GM12864 (cell line): ENCODE measurements around the gene HDLBP.
A peak's percentile ranks its signal among the peaks of the same experiment; 100 is the strongest.

ENCODE experiments used
- DNase-seq: peaks from one replicate; pipeline ENCODE4 v3.0.0-alpha.2; 2011; ENCODE audit warnings: low read depth
- H3K4me3 ChIP-seq: 2 replicates; pipeline ENCODE4 v1.5.1; 2011; ENCODE audit warnings: mild to moderate bottlenecking, low read depth, low read length, control low read depth
- CTCF ChIP-seq: IDR thresholded peaks from 2 replicates; pipeline ENCODE4 v1.5.1; 2011; ENCODE audit warnings: low read depth, mild to moderate bottlenecking, moderate library complexity, low read length, control low read depth, inconsistent platforms; ENCODE audit errors: missing control alignments

HDLBP gene

DNA sequence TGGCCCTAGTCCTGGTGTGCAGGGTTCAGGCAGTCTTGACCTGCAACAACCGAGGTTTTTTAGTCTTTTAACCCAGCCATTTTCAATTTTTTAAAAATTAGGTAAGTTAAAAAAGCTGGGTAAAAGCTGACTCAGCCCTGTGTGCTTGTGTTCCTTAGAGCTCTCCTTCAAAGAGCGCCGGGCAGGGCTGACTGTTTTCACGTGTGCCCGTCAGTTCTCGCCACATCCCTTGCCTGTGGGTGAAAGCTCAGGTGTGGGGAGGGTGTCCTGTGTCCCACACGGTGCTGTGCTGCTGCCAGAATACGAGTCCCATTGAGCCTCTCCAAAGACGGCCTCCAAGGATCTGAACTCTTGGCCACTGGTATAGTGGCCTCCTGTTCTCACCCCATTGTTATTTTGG lies 132.3 kb downstream of the HDLBP start:
- no peak for TF ChIP-seq CTCF
- no peak overlapping the region for H3K4me3 ChIP-seq
- DNase-seq = no peak

DNA sequence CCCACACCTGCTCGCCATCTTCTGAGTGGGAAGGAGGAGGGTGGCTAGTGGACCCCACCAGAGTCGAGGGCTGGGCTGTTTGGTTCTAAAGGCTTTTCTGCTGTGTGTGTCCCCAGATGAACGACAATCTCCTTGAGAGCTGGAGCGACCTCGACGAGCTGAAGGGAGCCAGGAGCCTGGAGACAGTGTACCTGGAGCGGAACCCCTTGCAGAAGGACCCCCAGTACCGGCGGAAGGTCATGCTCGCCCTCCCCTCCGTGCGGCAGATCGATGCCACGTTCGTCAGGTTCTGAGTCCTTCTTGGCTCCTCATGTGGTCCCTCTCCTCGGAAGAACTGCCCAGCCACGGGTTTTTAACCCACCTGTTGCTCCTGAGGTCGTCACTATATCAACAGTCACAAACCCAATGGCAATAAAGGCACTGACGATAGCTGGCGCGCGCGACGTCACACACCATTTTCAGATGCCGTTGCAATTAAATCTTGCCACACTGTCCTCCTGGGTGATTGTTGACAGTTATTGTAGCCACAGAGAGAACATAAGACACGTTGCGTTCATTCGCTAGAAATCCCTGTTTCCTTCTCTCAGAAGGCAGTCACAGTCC lies 132.8 kb downstream of the HDLBP start:
- DNase-seq = no peak
- H3K4me3 ChIP-seq = no peak overlapping the region
- TF ChIP-seq CTCF = no peak

DNA sequence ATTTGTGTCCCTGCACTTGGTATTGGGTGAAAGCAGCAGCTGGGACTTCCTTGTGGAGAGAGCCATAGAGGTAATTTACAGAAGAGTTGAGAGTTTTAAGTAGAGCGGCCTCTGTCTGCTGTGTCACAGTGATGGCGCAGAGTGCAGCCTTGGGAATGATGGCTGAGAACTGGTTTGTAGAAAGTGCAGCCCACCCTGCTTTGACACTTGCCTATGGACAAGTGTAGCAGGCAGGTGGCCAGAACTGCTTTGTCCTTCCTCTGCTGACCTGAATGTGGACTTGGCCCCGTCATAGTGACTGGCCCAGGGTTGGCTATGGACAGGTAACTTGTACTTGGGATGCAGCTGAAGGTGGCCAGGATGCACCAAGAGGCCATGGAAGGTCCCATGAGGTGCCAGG lies 133.3 kb downstream of the HDLBP start:
- H3K4me3 ChIP-seq = no peak overlapping the region
- DNase-seq = no peak
- no peak for TF ChIP-seq CTCF

DNA sequence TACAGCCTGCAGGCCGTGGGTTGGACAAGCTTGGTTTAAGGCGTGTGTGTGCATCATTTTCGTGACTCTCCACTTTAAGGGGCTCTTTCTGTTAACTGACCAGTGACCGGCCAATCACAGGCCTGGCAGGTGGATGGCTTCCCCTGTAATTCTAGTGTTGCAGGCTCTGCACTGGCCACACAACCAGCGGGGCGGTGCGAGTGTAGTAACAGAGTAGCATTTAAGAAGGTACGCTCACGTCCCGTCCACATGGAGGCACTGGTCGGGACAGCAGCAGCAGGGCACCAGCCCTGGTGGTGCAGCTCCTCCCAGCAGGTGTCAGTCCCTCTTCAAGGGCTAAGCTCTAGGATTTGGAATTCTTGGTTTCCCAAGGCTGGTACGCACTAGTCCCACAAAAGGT lies 135.0 kb downstream of the HDLBP start:
- no peak overlapping the region for H3K4me3 ChIP-seq
- TF ChIP-seq CTCF = no peak
- no peak for DNase-seq

DNA sequence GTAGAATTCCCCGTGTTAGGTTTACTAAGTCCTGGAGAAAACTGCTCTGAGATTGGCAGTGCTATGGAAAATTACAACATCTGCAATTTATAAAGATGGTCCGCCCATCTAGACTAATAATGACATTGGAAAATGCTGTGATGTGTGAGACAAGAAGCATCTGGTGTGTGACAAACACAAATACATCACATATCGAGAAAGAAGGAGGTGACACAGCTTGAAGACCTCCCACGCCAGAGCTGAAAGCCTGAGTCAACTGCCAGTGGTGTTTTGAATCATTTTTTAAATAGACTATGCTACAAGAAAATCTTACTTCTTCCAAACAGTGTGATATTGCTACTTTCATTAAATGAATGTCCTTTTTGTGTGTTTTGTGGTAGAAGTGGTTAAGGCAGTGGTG lies 135.6 kb downstream of the HDLBP start:
- TF ChIP-seq CTCF = no peak
- DNase-seq = peak; percentile 16

GRCh38 chr2:241178961-241179360 lies 136.5 kb downstream of the HDLBP start:
- no peak for DNase-seq
- TF ChIP-seq CTCF = no peak
- H3K4me3 ChIP-seq = no peak overlapping the region

More for the DNA sequence above, 135.6 kb downstream of the HDLBP start:
- H3K4me3 ChIP-seq = no peak overlapping the region
